ENCODE data around the gene RAP2A.

DNA sequence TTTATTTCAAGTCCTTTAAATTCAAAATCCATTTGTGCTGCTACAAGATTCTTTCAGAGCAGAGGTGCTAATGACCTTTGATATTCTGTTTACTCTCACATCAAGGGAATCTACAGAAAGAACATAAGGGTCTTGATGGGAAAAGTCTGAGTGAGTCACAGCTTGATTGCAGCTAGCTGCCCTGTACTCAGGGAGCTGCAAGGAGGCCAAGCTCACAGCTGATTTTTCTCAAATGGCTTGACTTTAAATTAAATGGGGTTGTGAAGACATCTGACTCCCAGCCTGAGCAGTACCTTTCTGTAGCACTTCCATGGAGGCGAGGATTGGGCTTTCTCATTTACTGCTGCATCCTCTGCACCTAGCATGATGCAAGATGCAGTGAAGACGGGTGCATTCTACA is 62.5 kb downstream of the RAP2A start:
- no peak for TF ChIP-seq GATA3 (IDR thresholded peaks at IDR 0.05; ENCODE audit: low read depth, low read length)
- no peak for TF ChIP-seq GATA2 (IDR thresholded peaks at IDR 0.05; ENCODE audit: low read depth, low read length)

All from SH-SY5Y (cell line).